Endothelial cell of umbilical vein (primary cell): ENCODE measurements around the gene VPS26C. TPM values are rescaled to one million over a fixed set of nuclear protein-coding genes. Genes with fewer than 3 reads are reported as not detected.

Experiments used
- BruUV-seq: library from RNA; stranded (reverse); fragments of 400-500 nt; replicated peaks from 2 replicates; lab custom pipeline; 2021; lab: Mats Ljungman, UMichigan
- CTCF ChIA-PET: fragments of 300-600, 350-600 bp; sonication (Branson Sonifier 250); formaldehyde crosslinking; loops from one replicate; lab custom pipeline; 2021; ENCODE audit warnings: antibody characterized with exemption, inconsistent platforms; lab: Charles Lee
- POLR2A ChIA-PET: fragments of 300-600, 350-600 bp; sonication (Branson Sonifier 250); formaldehyde crosslinking; loops from one replicate; lab custom pipeline; 2021; ENCODE audit warnings: antibody characterized with exemption, inconsistent platforms; lab: Charles Lee
- DNase-seq: peaks from one replicate; pipeline ENCODE4 v3.0.0-alpha.2; 2011; ENCODE audit warnings: low read depth, low spot score
- FAIRE-seq: peaks from 2 replicates; lab custom pipeline; 2011; peaks lifted over from hg19 to GRCh38; lab: Jason Lieb, UNC
- H2AFZ ChIP-seq: 2 replicates; pipeline ENCODE4 v1.6.0; 2012; ENCODE audit warnings: low read depth, low read length, control low read depth, inconsistent platforms
- H3K27ac ChIP-seq: 2 replicates; pipeline ENCODE4 v1.5.1; 2011; ENCODE audit warnings: low read depth, mild to moderate bottlenecking, control low read depth, low read length, moderate library complexity; ENCODE audit not compliant: insufficient read depth
- H3K27me3 ChIP-seq, 2 experiments: 2 replicates each; pipeline versions ENCODE4 v1.6.0 to v1.6.1; 2011; ENCODE audit warnings: low read length in 2 of 2, mixed read lengths in 1 of 2; ENCODE audit not compliant: control insufficient read depth in 2 of 2, insufficient read depth in 2 of 2
- H3K36me3 ChIP-seq, 2 experiments: 2 replicates in 1 of 2; 3 replicates in 1 of 2; pipeline ENCODE4 v1.5.1; 2011; ENCODE audit warnings: low read length in 2 of 2, mild to moderate bottlenecking in 1 of 2, moderate library complexity in 1 of 2; ENCODE audit not compliant: control insufficient read depth in 2 of 2, insufficient read depth in 2 of 2; ENCODE audit errors: extremely low read depth in 1 of 2
- H3K4me1 ChIP-seq: 3 replicates; pipeline ENCODE4 v1.5.1; 2011; ENCODE audit warnings: mild to moderate bottlenecking, low read length; ENCODE audit not compliant: control insufficient read depth, insufficient read depth; ENCODE audit errors: extremely low read depth
- H3K4me2 ChIP-seq: 2 replicates; pipeline ENCODE4 v1.6.1; 2011; ENCODE audit warnings: low read length, control low read depth, mixed read lengths; ENCODE audit not compliant: insufficient read depth
- H3K4me3 ChIP-seq, 3 experiments: fragments of 200-600 bp in 1 of 3; sonication (generic), shearing (Covaris generic) in 1 of 3; replicated peaks in 1 of 3; 2 replicates each; pipeline ENCODE4 v1.5.1; 2011 to 2016; ENCODE audit warnings: control low read depth in 3 of 3, low read length in 3 of 3, mild to moderate bottlenecking in 2 of 3, inconsistent platforms in 1 of 3, low read depth in 1 of 3, moderate library complexity in 1 of 3; ENCODE audit not compliant: insufficient read depth in 1 of 3
- H3K79me2 ChIP-seq: 2 replicates; pipeline ENCODE4 v1.6.0; 2012; ENCODE audit warnings: low read length, inconsistent platforms; ENCODE audit not compliant: control insufficient read depth, insufficient read depth
- H3K9ac ChIP-seq: replicated peaks from 2 replicates; pipeline ENCODE3; 2011; ENCODE audit warnings: low read length, control low read depth; ENCODE audit not compliant: insufficient read depth; ENCODE audit errors: extremely low read depth
- H3K9me1 ChIP-seq: replicated peaks from 3 replicates; pipeline ENCODE4 v1.6.0; 2011; ENCODE audit warnings: mild to moderate bottlenecking, low read length; ENCODE audit not compliant: control insufficient read depth, insufficient read depth; ENCODE audit errors: extremely low read depth
- H3K9me3 ChIP-seq: replicated peaks from 2 replicates; pipeline ENCODE4 v1.5.1; 2012; ENCODE audit warnings: low read length, inconsistent platforms; ENCODE audit not compliant: control insufficient read depth, insufficient read depth
- H4K20me1 ChIP-seq: replicated peaks from 2 replicates; pipeline ENCODE3; 2011; ENCODE audit warnings: mild to moderate bottlenecking, low read length; ENCODE audit not compliant: control insufficient read depth, insufficient read depth; ENCODE audit errors: extremely low read depth
- EZH2 ChIP-seq: IDR thresholded peaks from 2 replicates; pipeline ENCODE4 v1.6.1; 2012; ENCODE audit warnings: borderline replicate concordance, low read depth, mild to moderate bottlenecking, moderate library complexity, low read length, inconsistent platforms; ENCODE audit not compliant: severe bottlenecking
- FOS ChIP-seq: IDR thresholded peaks from 2 replicates; pipeline ENCODE4 v1.6.1; 2011; ENCODE audit warnings: mild to moderate bottlenecking, low read length, moderate library complexity, borderline replicate concordance; ENCODE audit not compliant: insufficient read depth
- GATA2 ChIP-seq: IDR thresholded peaks from 2 replicates; pipeline ENCODE4 v1.7.0; 2011; ENCODE audit warnings: low read depth, mild to moderate bottlenecking, moderate library complexity, mixed read lengths, low read length; ENCODE audit not compliant: insufficient read length, insufficient read depth
- JUN ChIP-seq: IDR thresholded peaks from 2 replicates; pipeline ENCODE4 v1.6.1; 2011; ENCODE audit warnings: borderline replicate concordance, low read depth; ENCODE audit not compliant: insufficient read length, insufficient read depth
- MYC ChIP-seq: IDR thresholded peaks from one replicate; pipeline ENCODE4 v1.6.1; 2011; ENCODE audit warnings: mild to moderate bottlenecking, low read depth, low read length
- POLR2A ChIP-seq: IDR thresholded peaks from 2 replicates; pipeline ENCODE4 v1.6.1; 2012; ENCODE audit warnings: low read depth, mild to moderate bottlenecking, control low read depth, low read length
- POLR2AphosphoS5 ChIP-seq: IDR thresholded peaks from 2 replicates; pipeline ENCODE4 v1.6.1; 2012; ENCODE audit warnings: low read depth, mild to moderate bottlenecking, control low read depth, low read length, moderate library complexity; ENCODE audit not compliant: insufficient read depth
- dilution Hi-C: fragments of 300-500 bp; cut with MboI; formaldehyde crosslinking; loops from one replicate; pipeline ENCODE4 v1.15.0; 2019; ENCODE audit warnings: low sequenced_read_pairs; ENCODE audit not compliant: extremely low pct_ligation_motif_present
- intact Hi-C: fragments of 100-400 bp; cut with micrococcal nuclease; formaldehyde crosslinking; loops from one replicate; pipeline ENCODE4 v1.10.0; 2022
- polyA plus RNA-seq, 4 experiments: library from polyadenylated mRNA; depleted of rRNA in 3 of 4; stranded (reverse) in 3 of 4; unstranded in 1 of 4; fragments of >200 nt; gene quantifications; 2 replicates each; pipeline versions ENCODE4 v1.2.1 to v1.2.3, GENCODE V29; 2011 to 2012; ENCODE audit warnings: missing spikeins in 1 of 4
- total RNA-seq: library from RNA; stranded (reverse); gene quantifications from 2 replicates; pipeline ENCODE4 v1.2.3, GENCODE V29; 2021
- TF ChIP-seq, protein P1 (sequence below), 2 donors: IDR thresholded peaks; 1 replicate in 1 of 2; 2 replicates in 1 of 2; pipeline ENCODE4 v1.5.1; 2011; ENCODE audit warnings: low read length in 2 of 2, mild to moderate bottlenecking in 2 of 2, moderate library complexity in 2 of 2, control low read depth in 1 of 2, inconsistent platforms in 1 of 2, low read depth in 1 of 2; ENCODE audit not compliant: insufficient read depth in 1 of 2; ENCODE audit errors: extremely low read depth in 1 of 2
- TF ChIP-seq, protein P2 (sequence below): IDR thresholded peaks from 2 replicates; pipeline ENCODE4 v1.6.1; 2011; ENCODE audit not compliant: insufficient read depth, insufficient read length

VPS26C gene
- total and polyA plus RNA-seq, 2 donors (not counting 3 experiments of a cell fraction or from before 2014, with no cell fraction given) = 35.2 to 53.7 TPM

DNA sequence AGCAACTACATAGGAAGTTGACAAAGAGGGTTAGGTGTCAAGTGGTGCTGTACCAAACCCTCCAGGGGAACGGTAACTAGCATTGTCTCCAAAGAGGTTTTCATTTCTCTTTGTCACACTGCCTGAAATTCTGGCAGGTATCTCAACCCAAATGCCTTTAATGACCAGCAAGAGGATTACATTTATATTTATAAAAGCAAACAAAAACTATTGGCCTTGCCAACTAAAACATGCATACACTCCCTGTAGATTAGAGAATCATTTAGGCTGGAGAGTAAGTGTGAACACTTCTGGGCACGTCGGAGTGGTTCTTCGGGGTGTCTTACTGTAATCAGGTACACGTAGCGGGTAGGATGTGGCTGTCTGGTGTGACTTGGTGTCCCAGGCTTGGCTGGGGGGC is 84.9 kb downstream of the VPS26C start:
- FAIRE-seq = no peak
- ChIA-PET POLR2A (no interaction called here), CTCF (no interaction called here)
- Histone ChIP-seq H3K27me3 (no peaks in the 10 kb centered on the region), H3K79me2 (no peaks in the 10 kb centered on the region), H3K4me3 (no peak overlapping the region), H4K20me1 (no peaks in the 10 kb centered on the region), H3K36me3 (peaks cover 7 to 10% of the 10 kb centered on the region in 2 experiments), H3K4me2 (no peak overlapping the region), H3K27ac (no peak overlapping the region), H3K9me1 (no peaks in the 10 kb centered on the region), H3K9ac (no peak overlapping the region), H2AFZ (no peak overlapping the region), H3K4me1 (no peaks in the 10 kb centered on the region), H3K9me3 (no peaks in the 10 kb centered on the region)
- DNase-seq = no peak
- intact Hi-C loops = no loop called here
- dilution Hi-C loops = no loop called here
- BruUV-seq = no TSS peak
- TF ChIP-seq POLR2AphosphoS5 (no peak), JUN (no peak), EZH2 (no peak), GATA2 (no peak), MYC (no peak), POLR2A (no peak), FOS (no peak)
- TF ChIP-seq, protein P1, sequence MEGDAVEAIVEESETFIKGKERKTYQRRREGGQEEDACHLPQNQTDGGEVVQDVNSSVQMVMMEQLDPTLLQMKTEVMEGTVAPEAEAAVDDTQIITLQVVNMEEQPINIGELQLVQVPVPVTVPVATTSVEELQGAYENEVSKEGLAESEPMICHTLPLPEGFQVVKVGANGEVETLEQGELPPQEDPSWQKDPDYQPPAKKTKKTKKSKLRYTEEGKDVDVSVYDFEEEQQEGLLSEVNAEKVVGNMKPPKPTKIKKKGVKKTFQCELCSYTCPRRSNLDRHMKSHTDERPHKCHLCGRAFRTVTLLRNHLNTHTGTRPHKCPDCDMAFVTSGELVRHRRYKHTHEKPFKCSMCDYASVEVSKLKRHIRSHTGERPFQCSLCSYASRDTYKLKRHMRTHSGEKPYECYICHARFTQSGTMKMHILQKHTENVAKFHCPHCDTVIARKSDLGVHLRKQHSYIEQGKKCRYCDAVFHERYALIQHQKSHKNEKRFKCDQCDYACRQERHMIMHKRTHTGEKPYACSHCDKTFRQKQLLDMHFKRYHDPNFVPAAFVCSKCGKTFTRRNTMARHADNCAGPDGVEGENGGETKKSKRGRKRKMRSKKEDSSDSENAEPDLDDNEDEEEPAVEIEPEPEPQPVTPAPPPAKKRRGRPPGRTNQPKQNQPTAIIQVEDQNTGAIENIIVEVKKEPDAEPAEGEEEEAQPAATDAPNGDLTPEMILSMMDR (IDR thresholded peaks at IDR 0.05; ENCODE audit: extremely low read depth in 1 of 2, insufficient read depth in 1 of 2, low read depth in 1 of 2, low read length in 2 of 2) = no peak
- TF ChIP-seq, protein P2, sequence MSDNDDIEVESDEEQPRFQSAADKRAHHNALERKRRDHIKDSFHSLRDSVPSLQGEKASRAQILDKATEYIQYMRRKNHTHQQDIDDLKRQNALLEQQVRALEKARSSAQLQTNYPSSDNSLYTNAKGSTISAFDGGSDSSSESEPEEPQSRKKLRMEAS = no peak
